Erythroblast (primary cell): ENCODE results near the gene PPME1.

ENCODE experiments used
- GATA1 ChIP-seq: IDR thresholded peaks from 2 replicates; pipeline ENCODE4 v1.6.1; 2011; ENCODE audit warnings: low read depth, mild to moderate bottlenecking, control low read depth, low read length, moderate library complexity
- POLR2A ChIP-seq: IDR thresholded peaks from 2 replicates; pipeline ENCODE4 v1.6.1; 2011; ENCODE audit warnings: mild to moderate bottlenecking, low read length

DNA sequence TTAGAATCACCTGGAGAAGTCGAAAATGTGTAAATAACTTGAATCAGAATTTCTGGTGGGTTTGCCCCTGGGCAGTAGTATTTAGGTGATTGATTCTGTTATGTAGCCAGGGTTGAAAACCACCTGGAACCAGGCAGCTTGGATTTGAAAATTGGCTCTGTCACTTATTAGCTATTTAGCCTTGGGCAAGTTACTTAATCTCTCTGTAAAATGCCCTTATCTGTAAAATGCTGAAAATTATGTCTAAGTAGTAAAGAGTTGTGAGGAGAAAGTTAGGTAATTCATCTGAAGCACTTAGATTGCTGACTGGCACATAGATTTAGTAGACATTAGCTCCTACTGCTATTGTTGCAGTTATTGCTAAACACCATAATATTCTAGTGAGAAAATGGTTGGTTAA lies 49.3 kb downstream of the PPME1 start:
- TF ChIP-seq POLR2A (no peak), GATA1 (no peak)
